ENCODE results near the gene TNK2. TPM values are rescaled to one million over a fixed set of nuclear protein-coding genes. Genes with fewer than 3 reads are reported as not detected.

TNK2 gene
- total and polyA plus RNA-seq, 2 of the 8 experiments (the other 6 are each of a cell fraction or from before 2014, with no cell fraction given), result 10.4 to 33.9 TPM

DNA sequence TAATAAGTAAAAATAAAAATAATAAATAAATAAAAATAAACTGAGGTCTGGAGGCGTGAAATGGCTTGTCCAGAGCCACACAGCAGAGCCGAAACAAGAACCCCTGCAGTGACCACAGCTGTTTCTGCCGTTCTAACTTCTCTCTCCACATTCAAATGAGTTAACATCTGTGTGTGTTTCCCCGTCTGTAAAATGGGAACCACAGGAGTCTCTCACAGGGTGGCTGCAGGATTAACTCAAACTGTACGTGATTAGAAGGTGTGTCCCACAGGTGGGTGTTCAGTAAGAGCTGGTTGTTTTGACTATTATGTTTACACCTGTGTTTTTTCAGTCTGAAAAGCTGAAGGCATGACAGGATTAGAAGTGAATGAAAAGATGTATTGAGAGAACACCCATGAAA, 69.6 kb downstream of the TNK2 start:
- POLR2A ChIA-PET (ENCODE audit: partially characterized antibody), result no interaction called here

More for the DNA sequence above, 69.6 kb downstream of the TNK2 start:
- no peak for DNase-seq (ENCODE audit: low read depth in 1 of 2, low spot score in 2 of 2)
- Histone ChIP-seq H3K4me2 (ENCODE audit: insufficient read depth in 1 of 2, low read depth in 2 of 2, low read length in 2 of 2) (no peak overlapping the region), H3K36me3 (ENCODE audit: control insufficient read depth in 2 of 4, insufficient read depth in 4 of 4, low read length in 3 of 4) (no peaks in the 10 kb centered on the region), H3K23me2 (ENCODE audit: low read depth, low read length) (no peaks in the 10 kb centered on the region), H3K9me3 (ENCODE audit: insufficient read depth in 2 of 2, low read depth in 1 of 2, low read length in 1 of 2) (peaks cover 0 to 2% of the 10 kb centered on the region in 2 experiments; a peak in 1 of 4 replicates), H3K4me3 (ENCODE audit: extremely low read depth in 1 of 4, insufficient read depth in 2 of 4, low read depth in 3 of 4, low read length in 4 of 4) (no peak overlapping the region), H2AFZ (ENCODE audit: low read length) (no peak overlapping the region), H3K79me1 (ENCODE audit: low read depth, low read length) (no peaks in the 10 kb centered on the region), H4K8ac (ENCODE audit: extremely low read depth, insufficient read depth, low read length) (no peak overlapping the region), H2BK12ac (ENCODE audit: low read depth, low read length) (no peak overlapping the region), H2AK5ac (ENCODE audit: low read depth, low read length) (no peak overlapping the region), H3K79me2 (ENCODE audit: control insufficient read depth in 1 of 2, insufficient read depth in 2 of 2, low read length in 2 of 2) (no peaks in the 10 kb centered on the region), H2BK120ac (replicated peaks; ENCODE audit: low read depth, low read length) (no peak overlapping the region), H2BK15ac (ENCODE audit: low read length) (no peak overlapping the region), H3K18ac (ENCODE audit: extremely low read depth, low read length) (no peak overlapping the region), H3K4me1 (replicated peaks in 1 of 4; ENCODE audit: control insufficient read depth in 3 of 4, insufficient read depth in 4 of 4, low read length in 3 of 4) (peaks cover 0 to 10% (median 5%) of the 10 kb centered on the region in 4 experiments; a peak in 6 of 7 replicates), H2BK20ac (ENCODE audit: low read length) (0 out of 2 replicates have a peak overlapping the region, but pooled peaks have one; percentile 9), H2BK5ac (ENCODE audit: low read depth, low read length) (no peak overlapping the region), H3K56ac (replicated peaks; ENCODE audit: insufficient read length, low read depth, low read length) (no peak overlapping the region), H3K4ac (replicated peaks; ENCODE audit: insufficient read length, low read depth, low read length) (no peak overlapping the region), H3K27me3 (replicated peaks in 1 of 4; ENCODE audit: control insufficient read depth in 3 of 4, extremely low read depth in 1 of 4, insufficient read depth in 3 of 4, low read length in 3 of 4) (no peaks in the 10 kb centered on the region), H3K23ac (ENCODE audit: insufficient read length) (no peak overlapping the region), H3K14ac (ENCODE audit: insufficient read length) (no peak overlapping the region), H4K91ac (replicated peaks; ENCODE audit: insufficient read length, low read length) (no peak overlapping the region), H3K9ac (replicated peaks in 1 of 4; ENCODE audit: extremely low read depth in 1 of 4, low read depth in 3 of 4, low read length in 3 of 4) (no peak overlapping the region), H3K27ac (ENCODE audit: low read depth, low read length) (no peak overlapping the region), H4K5ac (ENCODE audit: insufficient read length, low read depth, low read length) (no peak overlapping the region), H4K20me1 (replicated peaks in 1 of 2; ENCODE audit: control insufficient read depth in 1 of 2, insufficient read depth in 2 of 2, low read length in 2 of 2) (no peaks in the 10 kb centered on the region)
- WGBS, 2 experiments (ENCODE audit: extremely low coverage in 1 of 2, insufficient coverage in 1 of 2, insufficient read length in 1 of 2, insufficient replicate concordance in 2 of 2, low coverage in 1 of 2, low lambda C conversion rate in 2 of 2, missing lambda C conversion rate in 1 of 2), result 83% methylated on average over 5 of the region's 5 CpGs; no CpG with 5 or more reads in 1 of the 2 experiments
- no peak for FAIRE-seq
- TF ChIP-seq CTBP2 (IDR thresholded peaks at IDR 0.05; ENCODE audit: borderline replicate concordance, insufficient read depth, insufficient read length, low read length) (no peak), EZH2 (IDR thresholded peaks at IDR 0.05; ENCODE audit: low read depth, low read length, severe bottlenecking) (no peak), CTCF (IDR thresholded peaks at IDR 0.05; ENCODE audit: control extremely low read depth in 1 of 3, insufficient read depth in 1 of 3, low read depth in 1 of 3, low read length in 3 of 3) (no peak), RAD21 (IDR thresholded peaks at IDR 0.05 in 1 of 2, conservative IDR thresholded peaks at IDR 0.05 in 1 of 2; ENCODE audit: low read depth in 2 of 2, low read length in 2 of 2) (no peak), NANOG (IDR thresholded peaks at IDR 0.05; ENCODE audit: insufficient read depth, low read depth, low read length, poor library complexity, severe bottlenecking) (no peak), JUND (IDR thresholded peaks at IDR 0.05; ENCODE audit: low read length) (no peak), SP4 (IDR thresholded peaks at IDR 0.05; ENCODE audit: low read length) (no peak)
- CTCF ChIA-PET (ENCODE audit: partially characterized antibody), result interaction anchor here (1.2 to 4.2 kb wide), 4 partner anchors 11 to 25 kb away, joined by 3 to 45 read pairs (median 6); no protein-coding TSS in a partner anchor
